ENCODE results near the gene RNF208.

GRCh38 chr9:137198051-137198901 is 23.8 kb downstream of the RNF208 start:
- TF ChIP-seq CTCF (IDR thresholded peaks at IDR 0.05; ENCODE audit: insufficient read depth, low read depth, low read length): no peak
- TF ChIP-seq EZH2 (IDR thresholded peaks at IDR 0.05; ENCODE audit: insufficient read depth, low read length): no peak
